Activated CD4-positive, alpha-beta T cell treated with anti-CD3 and anti-CD28 coated beads, Interleukin-2, amount 50 U/mL, for 24 hours (primary cell): Measurements from ENCODE around the gene SHISA9.
"Not testable (repeated sequence)": the region's sequence is repeated elsewhere in the genome, so short reads cannot be mapped to it uniquely, and the experiment has no call there.

ENCODE experiments used
- DNase-seq, 2 donors: peaks; one replicate each; pipeline ENCODE4 v3.0.0-alpha.2; 2020; ENCODE audit warnings: low read depth in 1 of 2, low spot score in 1 of 2

The SHISA9 gene

DNA sequence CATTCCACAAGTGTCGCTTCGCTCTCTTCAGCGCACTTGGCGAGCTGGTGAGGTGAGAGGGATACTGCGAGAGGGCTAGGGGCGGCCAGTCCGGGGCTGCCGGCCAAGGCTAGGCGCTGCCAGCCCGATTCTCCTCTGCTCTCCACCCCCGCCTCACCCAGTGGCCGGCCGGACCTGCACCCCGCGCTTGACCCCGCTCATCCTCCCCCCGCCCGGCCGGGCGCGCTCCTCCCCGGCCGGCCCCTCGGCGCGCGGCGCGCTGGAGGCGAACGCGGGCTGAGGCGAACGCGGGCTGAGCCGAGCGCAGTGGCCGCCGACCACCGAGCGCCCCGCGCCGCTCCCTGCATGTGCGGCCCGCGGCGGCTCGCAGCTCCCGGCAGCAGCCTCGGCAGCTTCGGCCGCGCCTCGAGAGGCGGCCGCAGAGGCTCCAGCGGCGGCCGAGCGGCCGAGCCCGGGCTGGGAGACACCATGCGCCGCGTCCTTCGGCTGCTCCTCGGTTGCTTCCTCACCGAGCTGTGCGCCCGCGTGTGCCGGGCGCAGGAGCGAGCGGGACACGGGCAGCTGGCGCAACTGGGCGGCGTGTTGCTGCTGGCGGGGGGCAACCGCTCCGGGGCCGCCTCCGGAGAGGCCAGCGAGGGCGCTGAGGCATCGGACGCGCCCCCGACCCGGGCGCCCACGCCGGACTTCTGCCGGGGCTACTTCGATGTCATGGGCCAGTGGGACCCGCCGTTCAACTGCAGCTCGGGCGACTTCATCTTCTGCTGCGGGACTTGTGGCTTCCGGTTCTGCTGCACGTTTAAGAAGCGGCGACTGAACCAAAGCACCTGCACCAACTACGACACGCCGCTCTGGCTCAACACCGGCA lies at the start of gene SHISA9:
TSS of gene SHISA9 (plus strand) at position 2 of the 865 bp plus-strand sequence.
- no peak for DNase-seq

DNA sequence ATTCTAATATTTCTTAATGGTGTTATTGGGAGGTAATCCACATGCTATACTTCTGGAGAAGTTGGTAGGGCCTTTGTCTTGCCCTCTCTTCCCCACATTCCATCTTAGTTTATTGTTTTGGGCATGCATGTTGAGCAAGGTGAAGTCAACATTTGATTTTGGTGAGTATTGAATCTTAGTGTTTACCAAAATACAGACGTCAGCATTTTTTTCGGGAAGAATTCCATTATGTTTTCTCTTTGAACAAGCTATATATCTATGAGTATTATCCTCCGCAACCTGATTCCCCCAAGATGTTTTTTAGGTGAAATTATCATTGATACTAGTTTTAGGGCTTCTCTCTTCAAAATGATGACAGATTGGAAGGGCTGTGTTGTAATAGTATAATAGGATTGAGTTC lies 47.4 kb upstream of the SHISA9 start:
- no peak for DNase-seq

DNA sequence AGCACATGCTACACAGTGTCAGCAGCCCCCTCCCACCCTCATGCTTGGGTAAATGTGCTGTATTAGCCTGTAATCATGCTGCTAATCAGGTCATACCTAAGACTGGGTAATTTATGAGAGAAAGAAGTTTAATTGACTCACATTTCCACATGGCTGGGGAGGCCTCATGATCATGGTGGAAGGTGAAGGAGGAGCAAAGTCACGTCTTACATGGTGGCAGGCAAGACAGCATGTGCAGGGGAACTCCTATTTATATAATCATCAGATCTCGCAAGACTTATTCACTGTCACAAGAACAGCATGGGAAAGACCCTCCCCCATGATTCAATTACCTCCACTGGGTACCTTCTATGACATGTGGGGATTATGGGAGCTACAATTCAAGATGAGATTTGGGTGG lies 44.0 kb upstream of the SHISA9 start:
- DNase-seq, result not testable (repeated sequence)

DNA sequence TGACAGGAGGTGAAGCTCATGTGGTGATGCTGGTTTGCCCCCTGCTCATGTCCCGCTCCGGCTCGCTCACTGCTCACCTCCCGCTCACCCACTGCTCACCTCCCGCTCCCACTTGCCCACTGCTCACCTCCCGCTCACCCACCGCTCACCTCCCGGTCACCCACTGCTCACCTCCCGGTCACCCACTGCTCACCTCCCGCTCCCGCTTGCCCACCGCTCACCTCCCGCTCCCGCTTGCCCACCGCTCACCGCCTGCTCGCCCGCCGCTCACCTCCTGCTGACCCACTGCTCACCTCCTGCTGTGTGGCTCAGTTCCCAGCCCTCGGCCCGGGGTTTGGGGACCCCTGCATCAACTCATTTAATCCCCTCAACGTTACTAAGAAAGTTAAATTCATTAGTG lies 39.1 kb upstream of the SHISA9 start:
- DNase-seq, result no peak

DNA sequence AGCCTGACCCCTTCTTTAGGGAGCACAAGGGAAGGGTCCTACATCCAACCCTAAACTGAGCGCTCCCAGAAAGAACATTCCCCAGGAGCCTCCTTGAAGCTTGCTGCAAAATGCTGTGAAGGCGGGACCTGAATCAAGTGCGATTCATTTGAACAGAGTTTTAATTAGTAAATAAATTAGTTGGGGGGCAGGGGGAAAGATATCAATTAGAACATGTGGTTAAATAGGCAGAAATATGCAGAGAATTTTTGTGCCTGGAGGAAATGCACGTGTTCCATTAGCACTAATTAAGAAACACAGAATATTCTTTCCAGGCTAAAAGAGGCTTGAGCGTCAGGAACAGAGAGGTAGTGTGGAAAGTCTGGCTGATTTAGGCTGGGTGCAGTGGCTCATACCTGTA lies 38.5 kb upstream of the SHISA9 start:
- DNase-seq, result no peak

DNA sequence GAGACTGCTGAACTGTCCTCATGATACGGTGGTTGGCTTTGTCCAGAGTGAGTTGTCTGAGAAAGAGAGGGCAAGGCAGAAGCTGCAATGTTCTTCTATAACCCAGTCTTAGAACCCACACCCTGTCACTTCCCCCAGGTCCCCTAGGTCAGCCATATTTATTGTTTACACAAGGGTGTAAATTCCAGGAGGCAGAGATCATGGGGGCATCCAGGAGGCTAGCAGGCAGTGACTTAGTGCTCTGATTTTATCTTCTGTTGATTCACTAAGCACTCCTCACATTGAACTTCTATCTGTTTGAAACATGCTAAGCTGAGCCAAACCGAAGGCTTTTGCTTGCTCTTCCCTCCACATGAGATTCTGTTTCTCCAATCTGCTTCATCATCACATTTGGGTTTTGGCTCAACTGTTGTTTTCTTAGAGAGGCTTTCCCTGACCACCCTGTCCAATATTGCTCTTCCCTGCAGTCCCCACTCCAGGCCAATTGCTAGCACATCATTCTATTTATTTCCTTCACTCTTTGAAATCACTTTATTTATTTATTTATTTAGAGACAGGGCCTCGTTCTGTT lies 34.3 kb upstream of the SHISA9 start:
- no peak for DNase-seq

DNA sequence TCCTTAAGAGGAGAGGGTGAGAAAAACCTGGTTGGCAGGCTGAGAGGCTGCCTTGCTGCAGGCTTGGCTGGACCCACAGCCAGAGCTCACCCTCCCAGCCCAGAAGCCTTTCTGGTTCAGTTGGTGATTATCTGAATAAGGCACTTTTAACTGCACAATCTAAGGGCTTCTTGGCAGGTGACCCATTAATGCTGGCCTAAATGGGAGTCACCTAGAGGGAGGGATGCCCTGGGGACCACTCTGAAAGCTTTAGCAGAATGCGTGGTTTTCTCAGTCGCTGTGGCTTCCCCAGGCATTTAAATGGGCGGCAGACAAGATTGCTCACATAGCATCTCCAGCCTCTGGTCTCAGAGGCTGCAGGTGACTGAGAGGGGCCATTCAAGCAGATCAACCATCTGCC lies 33.2 kb upstream of the SHISA9 start:
- DNase-seq, result no peak

DNA sequence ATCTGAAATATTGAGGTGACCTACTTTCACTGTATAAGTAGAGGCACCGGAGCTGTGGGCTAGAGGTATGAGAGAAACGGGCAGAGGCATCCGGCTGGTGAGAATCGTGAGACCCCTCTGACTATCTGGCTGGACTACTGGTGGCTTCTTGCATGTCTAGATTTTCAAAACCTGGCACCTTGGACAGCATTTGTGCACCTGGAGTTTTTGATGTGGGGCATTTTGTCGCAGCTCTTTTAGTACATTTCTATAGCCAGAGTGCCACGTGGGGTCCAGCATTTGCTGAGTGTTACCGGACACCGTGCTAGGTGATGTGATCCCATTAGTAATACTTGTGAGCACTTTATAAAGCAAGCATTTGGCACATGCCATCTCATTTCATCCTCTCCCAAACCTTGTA lies 32.6 kb upstream of the SHISA9 start:
- no peak for DNase-seq

DNA sequence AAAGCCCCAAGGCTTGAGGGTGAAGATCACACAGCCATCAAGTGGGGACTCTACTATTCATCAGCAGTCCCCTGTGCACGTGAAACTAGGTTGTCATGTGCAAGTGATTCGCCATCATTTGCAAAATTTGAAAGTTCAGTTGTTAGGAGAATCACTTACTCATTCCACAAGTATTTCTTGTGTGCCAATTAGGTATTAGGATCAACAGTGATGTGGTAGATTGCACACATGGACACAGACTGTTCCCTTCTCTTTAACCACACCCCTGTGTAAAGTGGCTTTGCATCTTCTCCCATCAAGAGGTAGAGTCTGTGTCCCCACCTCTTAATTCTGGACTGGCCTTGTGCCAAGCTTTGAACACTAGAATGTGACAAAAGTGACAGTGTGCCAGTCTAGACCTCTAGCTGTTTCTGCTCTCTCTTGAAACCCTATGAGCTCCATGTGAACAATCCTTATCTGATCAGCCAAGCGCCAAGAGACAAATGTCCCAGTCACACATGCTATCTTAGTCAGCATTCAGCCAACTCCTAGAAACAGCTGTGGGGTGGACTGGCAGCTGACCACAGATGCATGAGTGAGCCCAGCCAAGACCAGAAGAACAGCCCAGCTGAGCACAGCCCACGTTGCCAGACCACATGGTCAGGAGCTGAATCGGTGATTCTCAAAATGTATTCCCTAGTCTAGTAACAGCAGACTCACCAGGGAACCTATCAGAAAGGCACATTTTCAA lies 31.5 kb upstream of the SHISA9 start:
- DNase-seq, result no peak

DNA sequence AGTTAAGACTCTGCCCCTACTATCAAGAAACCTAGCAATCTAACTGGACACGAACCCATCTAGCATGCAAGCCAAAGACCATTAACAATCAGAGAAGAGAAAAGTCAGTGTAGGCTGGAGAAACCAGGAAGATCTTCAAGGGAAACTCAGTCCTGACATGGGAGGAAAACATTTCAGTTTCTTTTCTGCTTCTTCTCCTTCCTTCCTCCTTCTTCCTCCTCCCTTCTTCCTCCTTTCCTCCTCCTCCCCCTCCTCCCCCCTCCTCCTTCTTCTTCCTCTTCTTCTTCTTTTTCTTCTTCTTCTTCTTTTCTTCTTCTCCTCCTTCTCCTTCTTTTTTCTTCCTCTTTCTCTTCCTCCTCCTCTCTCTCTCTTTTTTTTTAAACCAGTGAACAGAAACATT lies 29.6 kb upstream of the SHISA9 start:
- no peak for DNase-seq

DNA sequence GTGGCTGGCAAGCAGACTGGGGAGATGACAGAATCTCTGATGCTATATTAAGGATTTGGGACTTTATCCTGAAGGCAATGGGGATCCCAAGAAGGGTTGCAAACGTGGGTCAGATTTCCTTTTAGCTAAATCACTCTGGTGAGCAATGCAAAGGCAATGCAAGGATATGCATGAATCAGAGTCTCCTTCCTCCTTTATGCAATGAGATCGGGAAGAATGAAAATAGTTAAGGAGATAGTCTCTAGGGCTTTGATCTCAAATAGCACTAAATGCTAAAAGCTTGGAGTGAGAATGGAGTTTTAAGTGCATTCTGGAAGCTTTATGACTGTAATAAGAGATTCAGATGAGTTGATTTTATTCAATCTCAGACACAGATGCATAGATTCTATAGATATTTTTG lies 27.2 kb upstream of the SHISA9 start:
- DNase-seq, result no peak

DNA sequence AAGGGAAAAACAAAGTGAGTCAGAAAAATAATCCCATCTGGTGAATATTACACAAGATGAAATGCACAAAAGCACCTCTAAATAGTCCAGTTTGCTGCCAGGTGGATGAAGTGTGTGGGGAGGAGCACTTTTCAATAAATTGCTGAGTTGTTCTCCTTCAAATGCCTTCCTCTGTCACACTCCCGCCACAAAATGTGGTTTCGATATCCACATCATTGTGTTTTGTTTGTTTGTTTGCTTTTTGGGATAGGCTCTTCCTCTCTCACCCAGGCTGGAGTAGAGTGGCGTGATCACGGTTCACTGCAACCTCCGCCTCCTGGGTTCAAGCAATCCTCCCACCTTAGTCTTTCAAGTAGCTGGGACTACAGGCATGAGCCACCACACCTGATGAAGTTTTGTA lies 24.6 kb upstream of the SHISA9 start:
- DNase-seq, result no peak

DNA sequence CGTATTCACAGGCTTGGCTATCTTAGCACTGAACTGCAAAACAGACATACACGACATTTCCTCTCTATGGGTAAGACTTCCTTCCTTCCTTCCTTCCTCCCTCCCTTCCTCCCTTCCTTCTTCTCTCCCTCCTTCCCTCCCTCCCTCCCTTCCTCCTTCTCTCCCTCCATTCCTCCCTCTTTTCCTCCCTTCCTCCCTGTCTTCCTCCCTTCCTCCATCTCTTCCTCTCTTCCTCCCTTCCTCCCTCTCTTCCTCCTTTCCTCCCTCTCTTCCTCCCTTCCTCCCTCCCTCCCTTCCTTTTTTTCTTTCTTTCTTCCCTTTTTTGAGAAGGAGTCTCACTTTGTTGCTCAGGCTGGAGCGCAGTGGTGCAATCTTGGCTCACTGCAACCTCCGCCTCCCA lies 22.4 kb upstream of the SHISA9 start:
- no peak for DNase-seq

DNA sequence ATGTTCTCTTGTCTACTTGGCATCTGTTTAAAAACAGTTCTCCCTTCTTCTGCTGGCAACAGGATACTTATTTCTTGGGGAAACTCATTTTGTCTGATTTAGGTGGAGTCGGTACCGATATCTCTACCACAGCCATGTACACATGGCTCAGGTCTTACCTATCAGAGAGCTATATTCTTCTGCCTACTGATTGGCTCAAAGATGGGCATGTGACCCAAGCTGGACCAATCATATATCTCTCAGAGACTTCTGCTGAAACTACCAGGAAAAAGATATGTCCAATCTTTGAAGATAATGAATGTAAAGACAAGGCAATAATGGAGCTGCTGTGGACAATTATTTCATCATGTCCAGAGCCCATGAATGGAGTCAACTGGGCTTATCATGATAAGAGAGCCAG lies 21.6 kb upstream of the SHISA9 start:
- DNase-seq, result no peak

DNA sequence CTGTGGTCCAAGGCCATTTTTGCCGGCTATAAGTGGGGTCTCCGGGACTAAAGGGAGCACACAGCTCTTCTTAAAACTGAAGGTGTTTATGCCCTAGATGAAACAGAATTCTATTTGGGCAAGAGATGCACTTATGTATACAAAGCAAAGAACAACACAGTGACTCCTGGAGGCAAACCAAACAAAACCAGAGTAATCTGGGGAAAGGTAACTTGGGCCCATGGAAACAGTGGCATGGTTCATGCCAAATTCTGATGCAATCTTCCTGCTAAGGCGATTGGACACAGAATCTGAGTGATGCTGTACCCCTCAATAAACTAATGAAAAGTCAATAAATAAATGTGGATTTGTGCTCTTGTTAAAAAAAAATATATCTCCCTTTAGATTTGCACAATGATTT lies 20.2 kb upstream of the SHISA9 start:
- DNase-seq, result no peak

DNA sequence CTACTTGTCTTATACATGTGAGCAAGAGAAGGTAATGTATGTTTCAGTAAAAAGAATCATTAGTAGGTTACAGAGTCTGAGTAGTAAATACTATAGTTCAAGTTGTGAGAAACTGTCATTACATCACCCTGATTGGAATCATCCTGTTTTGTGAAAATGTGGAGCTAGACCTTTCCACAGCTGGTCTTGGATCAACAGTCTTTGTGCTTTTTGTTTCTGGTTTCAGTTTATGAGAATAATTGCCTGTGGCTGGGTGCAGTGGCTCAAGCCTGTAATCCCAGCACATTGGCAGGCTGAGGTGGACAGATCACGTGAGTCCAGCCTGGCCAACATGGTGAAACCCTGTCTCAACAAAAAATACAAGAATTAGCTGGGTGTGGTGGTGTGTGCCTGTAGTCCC lies 19.7 kb upstream of the SHISA9 start:
- DNase-seq, result no peak

DNA sequence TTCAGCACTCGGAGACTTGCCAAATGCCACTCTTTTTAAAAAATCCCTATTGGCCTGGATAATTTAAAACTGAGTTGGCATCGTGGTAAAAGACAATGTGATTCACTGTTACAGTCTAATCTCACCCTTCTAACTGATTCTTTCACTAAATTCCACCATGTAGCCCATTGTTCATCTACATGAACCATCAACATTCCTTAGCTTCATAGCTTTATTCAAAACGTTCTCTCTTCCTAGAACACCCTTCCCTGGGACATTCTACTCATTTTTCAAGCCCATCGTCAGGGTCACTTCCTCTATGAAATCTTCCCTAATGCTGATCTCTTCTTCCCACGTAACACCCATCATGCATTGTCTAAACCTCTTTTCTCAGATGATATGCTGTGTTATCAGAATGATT lies 15.7 kb upstream of the SHISA9 start:
- no peak for DNase-seq

DNA sequence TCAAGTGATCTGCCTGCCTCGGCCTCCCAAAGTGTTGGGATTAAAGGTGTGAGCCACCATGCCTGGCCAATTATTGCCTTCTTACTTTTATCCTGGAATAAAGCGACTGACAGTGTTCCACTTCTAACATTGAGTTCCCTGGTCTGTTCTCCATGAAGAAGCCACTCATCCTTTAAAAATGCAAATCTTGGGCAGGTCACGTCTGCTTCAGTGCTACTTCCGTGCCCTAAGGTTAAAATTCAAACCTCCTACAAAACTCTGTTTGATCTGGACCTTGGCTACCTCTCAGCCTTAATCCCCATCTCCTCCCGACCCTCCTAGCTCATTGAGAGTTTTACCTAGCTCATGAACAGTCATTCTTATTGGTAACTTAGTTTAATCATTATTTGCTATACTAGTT lies 9.6 kb upstream of the SHISA9 start:
- DNase-seq, result no peak

DNA sequence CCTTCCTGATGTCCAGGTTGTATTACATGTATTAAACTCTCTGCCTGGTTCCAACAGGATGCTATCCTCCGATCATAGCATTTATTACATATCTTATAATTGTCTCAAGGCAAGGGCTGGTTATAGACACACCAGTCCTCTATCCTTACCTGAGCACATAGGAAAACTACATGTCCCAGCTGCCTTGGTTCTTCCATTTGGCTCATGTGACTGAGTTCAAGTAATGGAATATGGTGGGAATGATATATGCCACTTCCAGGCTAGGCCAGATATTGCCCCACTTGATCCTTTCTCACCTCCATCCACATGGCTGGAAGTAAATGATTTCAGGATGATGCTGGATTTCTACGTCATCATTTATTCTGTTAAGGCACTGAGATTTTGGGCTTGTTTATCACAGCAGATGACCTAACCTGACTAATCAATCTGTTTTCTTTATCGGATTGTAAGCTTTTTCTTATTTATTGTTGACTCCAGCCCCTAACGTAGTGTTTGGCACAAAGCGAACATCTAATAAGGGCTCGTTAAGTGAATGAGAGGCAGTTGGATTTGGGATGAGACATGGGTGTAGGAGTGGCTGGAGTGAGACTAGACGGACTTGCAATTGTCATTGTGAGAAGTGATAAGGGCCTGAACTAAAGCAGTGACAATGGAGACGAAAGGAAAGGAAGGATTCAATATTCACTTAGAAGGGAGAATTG lies 8.2 kb upstream of the SHISA9 start:
- DNase-seq, result no peak

DNA sequence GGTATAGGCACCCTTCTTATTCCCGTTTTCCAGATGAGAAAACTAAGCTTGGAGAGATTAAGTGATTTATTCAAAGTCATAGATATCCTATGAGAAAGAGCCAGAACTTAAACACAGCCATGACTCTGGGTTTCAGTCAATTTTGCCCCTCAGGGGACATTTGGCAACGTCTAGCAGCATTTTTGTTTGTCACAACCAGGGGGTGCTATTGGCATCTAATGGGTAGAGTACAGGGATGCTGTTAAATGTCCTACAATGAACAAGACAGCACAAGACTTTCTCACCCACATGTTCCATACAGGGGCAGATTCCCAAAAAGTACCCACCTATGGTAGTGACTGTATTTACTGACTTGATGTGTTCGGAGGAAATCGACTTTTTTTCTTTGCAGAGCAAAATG lies 4.8 kb upstream of the SHISA9 start:
- no peak for DNase-seq

DNA sequence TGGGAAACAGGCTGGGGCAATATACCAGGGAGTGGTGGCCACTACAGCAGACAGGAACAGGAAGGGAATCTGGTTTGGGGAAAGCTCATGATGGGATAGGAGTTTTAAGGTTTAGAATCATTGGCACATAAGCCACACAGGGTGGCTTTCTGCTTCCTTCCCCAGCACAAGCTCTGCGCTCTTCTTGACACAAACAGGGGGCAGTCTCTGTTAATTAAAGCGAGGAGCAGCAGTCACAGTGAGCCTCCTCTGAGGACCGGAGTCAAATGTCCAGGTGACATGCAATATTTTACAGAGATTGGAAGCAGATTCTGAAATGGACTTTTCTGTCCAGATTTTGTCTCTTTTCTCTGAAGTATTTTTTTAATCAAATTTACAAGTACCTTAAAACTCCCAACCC lies 2.8 kb upstream of the SHISA9 start:
- DNase-seq, result no peak
